Measurements from ENCODE around the gene MEF2D. TPM values are rescaled to one million over a fixed set of nuclear protein-coding genes. Genes with fewer than 3 reads are reported as not detected.

The MEF2D gene
- total RNA-seq, 2 donors from 2014 or later, result 142 to 157 TPM

- H3K4me1 Mint-ChIP-seq, result peaks cover 29% of the 10 kb centered on the region
- H3K4me3 Mint-ChIP-seq, result no peak overlapping the region
- DNase-seq (no peak), ATAC-seq (no peak)
- H3K27me3 Mint-ChIP-seq, result peaks cover 88% of the 10 kb centered on the region
- no peak overlapping the region for H3K27ac Mint-ChIP-seq
- no peaks in the 10 kb centered on the region for H3K9me3 ChIP-seq (ENCODE audit: control insufficient read depth, low read length, poor library complexity, severe bottlenecking)
- peaks cover 11% of the 10 kb centered on the region for H3K36me3 Mint-ChIP-seq (ENCODE audit: low read depth)
Observed at GRCh38 chr1:156422602-156423091, 77.9 kb downstream of the MEF2D start.

- Mint-ChIP-seq H3K27me3 (peaks cover 88% of the 10 kb centered on the region), H3K27ac (no peak overlapping the region), H3K4me1 (peaks cover 31% of the 10 kb centered on the region), H3K4me3 (peak overlapping the region; percentile 95), H3K36me3 (ENCODE audit: low read depth) (peaks cover 13% of the 10 kb centered on the region)
- no peak for ATAC-seq
- DNase-seq, result no peak
- no peaks in the 10 kb centered on the region for H3K9me3 ChIP-seq (ENCODE audit: control insufficient read depth, low read length, poor library complexity, severe bottlenecking)
Observed at GRCh38 chr1:156421939-156422601, 78.5 kb downstream of the MEF2D start.

- DNase-seq (peak; percentile 43 to 48 (median 47)), ATAC-seq (peak; percentile 72)
- Mint-ChIP-seq H3K36me3 (ENCODE audit: low read depth) (peaks cover 11% of the 10 kb centered on the region), H3K4me1 (peaks cover 30% of the 10 kb centered on the region), H3K4me3 (peak overlapping the region; percentile 95), H3K27me3 (peaks cover 88% of the 10 kb centered on the region), H3K27ac (peak overlapping the region; percentile 80)
- no peaks in the 10 kb centered on the region for H3K9me3 ChIP-seq (ENCODE audit: control insufficient read depth, low read length, poor library complexity, severe bottlenecking)
Observed at GRCh38 chr1:156421062-156421938, 79.3 kb downstream of the MEF2D start.

GRCh38 chr1:156420205-156421061 lies 80.1 kb downstream of the MEF2D start:
- H3K9me3 ChIP-seq (ENCODE audit: control insufficient read depth, low read length, poor library complexity, severe bottlenecking), result no peaks in the 10 kb centered on the region
- Mint-ChIP-seq H3K36me3 (ENCODE audit: low read depth) (peaks cover 8% of the 10 kb centered on the region), H3K27ac (peak overlapping the region; percentile 80), H3K4me3 (peak overlapping the region; percentile 95), H3K4me1 (peaks cover 29% of the 10 kb centered on the region), H3K27me3 (peaks cover 91% of the 10 kb centered on the region)
- ATAC-seq (peak; percentile 86), DNase-seq (peak; percentile 21 to 36 (median 29))

GRCh38 chr1:156419854-156420204 lies 80.7 kb downstream of the MEF2D start:
- peak; percentile 39 for ATAC-seq
- H3K36me3 Mint-ChIP-seq (ENCODE audit: low read depth), result peaks cover 8% of the 10 kb centered on the region

GRCh38 chr1:156418416-156419070 lies 82.0 kb downstream of the MEF2D start:
- H3K36me3 Mint-ChIP-seq (ENCODE audit: low read depth), result peaks cover 8% of the 10 kb centered on the region
- no peak for ATAC-seq
- H3K4me3 Mint-ChIP-seq, result no peak overlapping the region
- H3K27ac Mint-ChIP-seq, result peak overlapping the region; percentile 39
- H3K9me3 ChIP-seq (ENCODE audit: control insufficient read depth, low read length, poor library complexity, severe bottlenecking), result no peaks in the 10 kb centered on the region
- no peak for DNase-seq
- H3K4me1 Mint-ChIP-seq, result peaks cover 25% of the 10 kb centered on the region
- H3K27me3 Mint-ChIP-seq, result peaks cover 93% of the 10 kb centered on the region

More at GRCh38 chr1:156419854-156420204, 80.7 kb downstream of the MEF2D start:
- DNase-seq, result no peak
- peaks cover 93% of the 10 kb centered on the region for H3K27me3 Mint-ChIP-seq
- H3K4me3 Mint-ChIP-seq, result peak overlapping the region; percentile 95
- peaks cover 29% of the 10 kb centered on the region for H3K4me1 Mint-ChIP-seq
- H3K27ac Mint-ChIP-seq, result peak overlapping the region; percentile 80
- H3K9me3 ChIP-seq (ENCODE audit: control insufficient read depth, low read length, poor library complexity, severe bottlenecking), result no peaks in the 10 kb centered on the region

- no peaks in the 10 kb centered on the region for H3K9me3 ChIP-seq (ENCODE audit: control insufficient read depth, low read length, poor library complexity, severe bottlenecking)
- Mint-ChIP-seq H3K4me3 (no peak overlapping the region), H3K4me1 (peaks cover 22% of the 10 kb centered on the region), H3K27me3 (peaks cover 93% of the 10 kb centered on the region), H3K27ac (no peak overlapping the region), H3K36me3 (ENCODE audit: low read depth) (peaks cover 8% of the 10 kb centered on the region)
- no peak for DNase-seq
- ATAC-seq, result no peak
Observed at GRCh38 chr1:156417401-156418020, 83.1 kb downstream of the MEF2D start.

GRCh38 chr1:156416993-156417392 lies 83.6 kb downstream of the MEF2D start:
- no peaks in the 10 kb centered on the region for H3K9me3 ChIP-seq (ENCODE audit: control insufficient read depth, low read length, poor library complexity, severe bottlenecking)
- peaks cover 90% of the 10 kb centered on the region for H3K27me3 Mint-ChIP-seq
- H3K4me1 Mint-ChIP-seq, result peaks cover 21% of the 10 kb centered on the region
- no peak for DNase-seq
- no peak for ATAC-seq
- no peak overlapping the region for H3K27ac Mint-ChIP-seq
- H3K36me3 Mint-ChIP-seq (ENCODE audit: low read depth), result peaks cover 9% of the 10 kb centered on the region
- H3K4me3 Mint-ChIP-seq, result no peak overlapping the region

GRCh38 chr1:156414461-156415064 lies 86.0 kb downstream of the MEF2D start:
- DNase-seq (no peak), ATAC-seq (no peak)
- Mint-ChIP-seq H3K4me3 (no peak overlapping the region), H3K36me3 (ENCODE audit: low read depth) (peaks cover 18% of the 10 kb centered on the region), H3K27ac (no peak overlapping the region), H3K4me1 (peaks cover 11% of the 10 kb centered on the region), H3K27me3 (peaks cover 88% of the 10 kb centered on the region)
- no peaks in the 10 kb centered on the region for H3K9me3 ChIP-seq (ENCODE audit: control insufficient read depth, low read length, poor library complexity, severe bottlenecking)

Measured in T-helper 17 cell (primary cell).